MCF 10A (cell line): ENCODE data around the gene CYP27C1. TPM values are rescaled to one million over a fixed set of nuclear protein-coding genes. Genes with fewer than 3 reads are reported as not detected.

Source experiments
- BruUV-seq: library from RNA; stranded (reverse); fragments of 400-500 nt; replicated peaks from 2 replicates; lab custom pipeline; 2021; lab: Mats Ljungman, UMichigan
- CTCF ChIA-PET: fragments of 300-600 bp; sonication (Branson Sonifier 250); formaldehyde crosslinking; extraction: SDS; loops from one replicate; lab custom pipeline; 2021; ENCODE audit warnings: antibody characterized with exemption, inconsistent platforms; lab: Yijun Ruan, JAX
- POLR2A ChIA-PET: fragments of 300-600, 350-650 bp; sonication (Branson Sonifier 250); formaldehyde crosslinking; extraction: SDS; loops from one replicate; lab custom pipeline; 2020; ENCODE audit warnings: antibody characterized with exemption, inconsistent platforms; lab: Yijun Ruan, JAX
- DNase-seq: peaks from one replicate; pipeline ENCODE4 v3.0.0-alpha.2; 2018; ENCODE audit not compliant: unreplicated experiment
- H3K27ac Mint-ChIP-seq: one replicate; pipeline ENCODE4 v1.8.0; 2022; ENCODE audit warnings: mild to moderate bottlenecking, low read depth, mixed read lengths; ENCODE audit not compliant: unreplicated experiment
- H3K27me3 Mint-ChIP-seq: one replicate; pipeline ENCODE4 v1.8.0; 2022; ENCODE audit warnings: mixed read lengths; ENCODE audit not compliant: insufficient read depth, unreplicated experiment
- H3K36me3 Mint-ChIP-seq: one replicate; pipeline ENCODE4 v1.8.0; 2022; ENCODE audit warnings: mild to moderate bottlenecking, moderate library complexity, mixed read lengths; ENCODE audit not compliant: insufficient read depth, unreplicated experiment
- H3K4me1 Mint-ChIP-seq: one replicate; pipeline ENCODE4 v1.8.0; 2022; ENCODE audit warnings: mixed read lengths; ENCODE audit not compliant: insufficient read depth, unreplicated experiment
- H3K4me3 Mint-ChIP-seq: one replicate; pipeline ENCODE4 v1.8.0; 2022; ENCODE audit warnings: mild to moderate bottlenecking, moderate library complexity, mixed read lengths; ENCODE audit not compliant: unreplicated experiment
- H3K9me3 Mint-ChIP-seq: one replicate; pipeline ENCODE4 v1.8.0; 2022; ENCODE audit warnings: mixed read lengths; ENCODE audit not compliant: unreplicated experiment
- intact Hi-C: fragments of 100-400 bp; cut with micrococcal nuclease; formaldehyde crosslinking; loops from 2 replicates; pipeline ENCODE4 v1.14.1; 2022
- total RNA-seq: library from RNA; stranded (reverse); gene quantifications from 2 replicates; pipeline ENCODE4 v1.2.3, GENCODE V29; 2022
- TF ChIP-seq, protein P1 (sequence below): fragments of 200-600 bp; IDR thresholded peaks from one replicate; pipeline ENCODE4 v1.8.0; 2022; ENCODE audit warnings: antibody characterized with exemption, mild to moderate bottlenecking; ENCODE audit not compliant: unreplicated experiment

CYP27C1 gene
- total RNA-seq, 1 experiment from 2014 or later: not detected

DNA sequence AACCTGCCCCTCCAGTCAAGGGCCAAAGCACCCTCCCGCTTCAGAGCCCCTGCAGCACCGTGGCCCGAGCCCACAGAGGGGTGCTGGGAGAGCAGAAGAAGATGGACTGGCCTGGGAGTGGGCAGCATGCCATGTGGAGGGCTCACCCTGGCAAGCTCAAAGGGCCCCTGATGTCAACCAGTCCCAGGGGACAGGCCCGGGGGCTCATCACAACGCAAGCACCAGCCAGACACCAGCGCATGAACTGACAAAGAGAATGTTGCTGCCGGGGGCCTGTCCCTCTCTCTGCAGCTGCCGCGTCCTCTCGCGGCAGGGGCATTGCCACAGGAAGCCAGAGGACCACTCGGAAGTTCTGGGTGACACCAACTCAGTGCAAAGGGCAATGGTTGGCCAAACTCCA is 82.9 kb downstream of the CYP27C1 start:
- no peaks in the 10 kb centered on the region for H3K27me3 Mint-ChIP-seq
- ChIA-PET POLR2A (no interaction called here), CTCF (no interaction called here)
- H3K4me3 Mint-ChIP-seq: no peak overlapping the region
- BruUV-seq: no TSS peak
- H3K36me3 Mint-ChIP-seq: no peaks in the 10 kb centered on the region
- no peak for DNase-seq
- intact Hi-C loops: no loop called here
- peaks cover 11% of the 10 kb centered on the region for H3K4me1 Mint-ChIP-seq
- peaks cover 15% of the 10 kb centered on the region for H3K9me3 Mint-ChIP-seq
- no peak overlapping the region for H3K27ac Mint-ChIP-seq
- TF ChIP-seq, protein P1, sequence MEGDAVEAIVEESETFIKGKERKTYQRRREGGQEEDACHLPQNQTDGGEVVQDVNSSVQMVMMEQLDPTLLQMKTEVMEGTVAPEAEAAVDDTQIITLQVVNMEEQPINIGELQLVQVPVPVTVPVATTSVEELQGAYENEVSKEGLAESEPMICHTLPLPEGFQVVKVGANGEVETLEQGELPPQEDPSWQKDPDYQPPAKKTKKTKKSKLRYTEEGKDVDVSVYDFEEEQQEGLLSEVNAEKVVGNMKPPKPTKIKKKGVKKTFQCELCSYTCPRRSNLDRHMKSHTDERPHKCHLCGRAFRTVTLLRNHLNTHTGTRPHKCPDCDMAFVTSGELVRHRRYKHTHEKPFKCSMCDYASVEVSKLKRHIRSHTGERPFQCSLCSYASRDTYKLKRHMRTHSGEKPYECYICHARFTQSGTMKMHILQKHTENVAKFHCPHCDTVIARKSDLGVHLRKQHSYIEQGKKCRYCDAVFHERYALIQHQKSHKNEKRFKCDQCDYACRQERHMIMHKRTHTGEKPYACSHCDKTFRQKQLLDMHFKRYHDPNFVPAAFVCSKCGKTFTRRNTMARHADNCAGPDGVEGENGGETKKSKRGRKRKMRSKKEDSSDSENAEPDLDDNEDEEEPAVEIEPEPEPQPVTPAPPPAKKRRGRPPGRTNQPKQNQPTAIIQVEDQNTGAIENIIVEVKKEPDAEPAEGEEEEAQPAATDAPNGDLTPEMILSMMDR: no peak

DNA sequence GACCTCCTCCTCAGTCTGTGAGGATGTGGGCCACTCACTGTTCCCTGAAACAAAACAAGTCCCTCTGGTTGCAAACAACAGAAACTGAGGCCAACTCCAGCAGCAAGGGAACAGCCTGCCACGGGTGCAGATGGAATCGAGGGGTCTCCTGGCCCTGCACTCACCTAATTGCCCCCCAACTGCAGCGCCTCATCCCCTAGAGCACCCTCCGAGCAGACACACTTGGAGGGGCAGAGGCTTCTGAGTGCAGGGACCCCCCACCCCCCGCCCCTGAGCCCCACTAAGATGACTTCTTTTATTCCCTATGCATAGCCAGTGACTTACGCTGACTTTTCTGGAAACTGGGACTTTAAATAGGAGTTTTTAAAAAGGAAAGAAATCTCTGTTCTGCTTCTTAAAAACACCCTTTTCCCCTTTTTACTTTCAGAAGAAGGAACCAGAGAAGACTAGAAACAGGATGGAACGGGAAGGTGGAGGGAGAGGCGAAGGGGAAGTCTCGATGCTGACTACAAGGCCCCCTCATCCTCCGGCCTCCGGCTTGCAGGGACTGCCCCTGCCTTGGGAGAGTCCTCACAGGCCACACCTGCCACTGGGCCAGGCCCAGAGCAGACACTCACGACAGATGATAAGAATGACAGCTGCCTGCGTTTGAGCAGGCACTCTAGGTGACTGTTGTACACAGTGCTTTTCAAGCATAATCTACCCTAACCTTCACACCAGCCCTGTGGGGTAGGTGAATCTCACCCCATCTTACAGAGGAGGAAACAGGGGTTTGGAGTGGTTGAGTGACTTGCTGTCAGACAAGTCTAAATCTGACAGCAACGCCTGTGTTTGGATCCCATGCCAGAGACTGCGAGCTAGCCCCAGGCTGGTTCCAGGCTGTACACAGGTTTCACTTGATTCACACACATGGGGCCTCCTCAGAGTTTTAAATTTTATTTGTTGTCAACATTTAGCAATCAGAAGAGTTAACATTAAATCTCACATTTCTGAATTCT is 85.0 kb downstream of the CYP27C1 start:
- Mint-ChIP-seq H3K27ac (no peak overlapping the region), H3K4me3 (no peak overlapping the region), H3K27me3 (no peaks in the 10 kb centered on the region), H3K36me3 (no peaks in the 10 kb centered on the region), H3K4me1 (peaks cover 7% of the 10 kb centered on the region), H3K9me3 (peaks cover 10% of the 10 kb centered on the region)
- no TSS peak for BruUV-seq
- intact Hi-C loops: no loop called here
- CTCF ChIA-PET: interaction anchor here (1.4 kb wide), 1 partner anchor 8 kb away, joined by 3 read pairs; no protein-coding TSS in a partner anchor
- POLR2A ChIA-PET: no interaction called here
- TF ChIP-seq, protein P1: no peak
- no peak for DNase-seq

DNA sequence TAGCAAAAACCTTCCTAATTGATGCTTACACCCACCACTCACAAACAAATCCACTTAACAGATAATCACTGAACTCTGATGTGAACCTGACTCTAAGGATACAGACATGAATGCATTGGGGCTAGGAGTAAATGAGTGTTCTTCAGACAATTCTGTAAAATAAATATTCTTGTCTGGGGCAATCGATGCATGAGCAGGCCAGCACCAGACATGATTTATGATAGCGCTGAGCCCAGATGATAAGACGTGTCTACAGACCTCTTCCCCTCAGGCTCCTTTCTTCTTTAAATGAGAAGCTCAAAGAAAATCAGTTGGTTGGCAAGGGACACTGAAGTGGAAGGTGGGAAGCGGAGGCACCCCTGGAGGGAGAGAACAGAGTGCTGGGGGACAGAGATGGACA is 85.9 kb downstream of the CYP27C1 start:
- Mint-ChIP-seq H3K4me1 (no peaks in the 10 kb centered on the region), H3K27ac (no peak overlapping the region), H3K4me3 (no peak overlapping the region), H3K36me3 (no peaks in the 10 kb centered on the region), H3K27me3 (no peaks in the 10 kb centered on the region), H3K9me3 (peaks cover 1% of the 10 kb centered on the region)
- CTCF ChIA-PET: interaction anchor here (0.7 kb wide), 1 partner anchor 78 kb away, joined by 4 read pairs; no protein-coding TSS in a partner anchor
- intact Hi-C loops: no loop called here
- no peak for DNase-seq
- POLR2A ChIA-PET: no interaction called here
- no TSS peak for BruUV-seq
- TF ChIP-seq, protein P1: no peak

Other genes with a start within 250 kb of the CYP27C1 start
- 22.4 and 29.6 TPM in 2 replicates for gene BIN1, start 113.1 kb downstream of the CYP27C1 start, total RNA-seq
- 34.9 and 38.2 TPM in 2 replicates for gene ERCC3, start 73.8 kb upstream of the CYP27C1 start, total RNA-seq
- 62.9 and 65.6 TPM in 2 replicates for gene MAP3K2, start 167.7 kb upstream of the CYP27C1 start, total RNA-seq
- not detected in 2 replicates for gene PROC, start 198.1 kb upstream of the CYP27C1 start, total RNA-seq